D341Med (cell line): Measurements from ENCODE around the gene SH2B3.

ENCODE experiments used
- DNase-seq: peaks from one replicate; pipeline ENCODE4 v3.0.0; 2012; ENCODE audit warnings: low spot score

Gene SH2B3

GRCh38 chr12:111444925-111445725 lies 39.4 kb downstream of the SH2B3 start:
- no peak for DNase-seq

- DNase-seq = no peak
These were observed 40.2 kb downstream of the SH2B3 start for GRCh38 chr12:111445726-111446581.

GRCh38 chr12:111446631-111447570 lies 41.2 kb downstream of the SH2B3 start:
- DNase-seq = no peak

GRCh38 chr12:111447571-111448265 lies 42.0 kb downstream of the SH2B3 start:
- DNase-seq = no peak

- DNase-seq = no peak
These were observed 42.6 kb downstream of the SH2B3 start for GRCh38 chr12:111448266-111448830.

GRCh38 chr12:111448846-111449790 lies 43.4 kb downstream of the SH2B3 start:
- no peak for DNase-seq

GRCh38 chr12:111450676-111451075 lies 45.0 kb downstream of the SH2B3 start:
- DNase-seq = no peak

- DNase-seq = no peak
These were observed 45.5 kb downstream of the SH2B3 start for GRCh38 chr12:111451232-111451631.

- DNase-seq = no peak
These were observed 46.0 kb downstream of the SH2B3 start for GRCh38 chr12:111451649-111452129.

GRCh38 chr12:111453071-111453989 lies 47.6 kb downstream of the SH2B3 start:
- no peak for DNase-seq

- DNase-seq = no peak
These were observed 48.6 kb downstream of the SH2B3 start for GRCh38 chr12:111454311-111454710.

GRCh38 chr12:111454716-111455447 lies 49.2 kb downstream of the SH2B3 start:
- DNase-seq = no peak

- no peak for DNase-seq
These were observed 50.0 kb downstream of the SH2B3 start for GRCh38 chr12:111455448-111456320.

GRCh38 chr12:111457071-111457470 lies 51.3 kb downstream of the SH2B3 start:
- no peak for DNase-seq

- DNase-seq = no peak
These were observed 51.9 kb downstream of the SH2B3 start for GRCh38 chr12:111457577-111457976.

GRCh38 chr12:111458546-111459172 lies 52.9 kb downstream of the SH2B3 start:
- DNase-seq = no peak
